NCI-H1417 treated with DMSO at 0.1 percent for 48 hours (cell line): ENCODE data around the gene UNC5B.

Experiments used
- DNase-seq: peaks from one replicate; lab custom pipeline; 2025; lab: John Stamatoyannopoulos, UW

Gene UNC5B

GRCh38 chr10:71300555-71301370 is 88.4 kb downstream of the UNC5B start:
- DNase-seq = no peak

GRCh38 chr10:71301371-71301916 is 89.1 kb downstream of the UNC5B start:
- no peak for DNase-seq

DNA sequence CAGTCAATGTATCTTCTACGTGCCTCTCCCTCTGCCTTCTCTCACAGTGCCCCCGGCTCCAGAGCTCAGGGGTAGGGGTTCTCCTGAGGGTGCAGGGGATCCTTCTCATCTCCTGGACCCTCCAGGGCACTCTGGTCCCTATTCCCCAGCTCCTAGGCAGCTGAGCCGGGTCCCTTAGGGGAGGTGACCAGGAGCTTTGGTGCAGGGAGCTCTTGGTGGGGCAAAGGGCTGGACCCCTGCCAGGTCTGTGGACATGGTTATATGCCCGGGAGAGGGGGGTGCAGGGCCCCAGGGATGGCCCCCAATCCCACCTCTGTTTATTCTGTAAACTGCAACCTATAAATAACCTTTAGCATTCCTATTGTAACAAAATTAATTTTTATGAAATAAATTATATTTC is 90.1 kb downstream of the UNC5B start:
- no peak for DNase-seq

DNA sequence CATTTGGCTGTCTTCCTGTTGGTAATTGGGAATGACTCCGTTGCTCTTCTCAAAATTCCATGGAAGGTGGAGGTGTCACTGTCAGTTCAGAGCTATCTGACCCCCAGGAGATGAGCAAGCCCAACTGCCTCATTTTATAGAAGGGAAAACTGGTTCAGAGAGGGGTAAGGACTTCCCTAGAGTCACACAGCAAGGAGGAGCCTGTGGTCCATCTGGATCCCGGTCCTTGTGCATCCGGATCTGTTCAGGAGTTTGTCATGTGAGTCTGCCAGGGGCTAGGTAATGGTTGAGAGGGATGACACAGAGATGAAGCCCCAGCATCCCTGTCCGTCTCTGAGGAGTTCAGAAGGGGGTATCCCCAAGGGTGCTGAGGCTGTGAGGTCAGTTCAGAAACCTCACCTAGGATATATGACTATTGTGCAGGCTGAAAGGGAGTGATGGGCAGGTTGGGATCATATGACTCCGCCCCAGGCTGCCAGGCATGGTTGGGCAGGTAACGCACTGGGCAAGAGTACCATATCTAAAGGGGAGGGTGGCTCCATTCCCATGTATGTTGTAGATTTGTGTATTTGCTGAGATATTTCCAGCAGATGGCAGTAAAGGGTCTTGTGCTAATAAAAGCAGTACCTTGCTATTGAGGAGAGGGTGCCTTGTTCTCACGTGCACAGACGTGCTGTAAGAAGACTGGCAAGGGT is 90.7 kb downstream of the UNC5B start:
- DNase-seq = no peak

DNA sequence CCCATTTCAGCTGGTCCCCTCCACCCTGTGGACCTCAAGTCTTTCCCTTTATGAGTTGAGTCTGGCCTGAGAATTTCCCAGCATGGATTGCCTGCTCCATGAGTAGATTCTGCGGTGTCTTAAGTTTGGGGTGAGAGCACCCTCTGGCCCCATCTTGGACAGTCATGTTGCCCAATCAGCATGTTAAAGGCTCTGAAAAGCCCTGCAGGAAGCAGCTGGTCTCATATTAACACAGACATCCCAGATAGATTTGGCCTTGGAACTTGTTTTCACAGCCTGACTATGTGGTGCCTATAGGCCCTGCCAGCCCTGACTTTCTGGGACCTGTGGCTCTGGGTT is 91.2 kb downstream of the UNC5B start:
- no peak for DNase-seq

GRCh38 chr10:71304914-71305313 is 92.5 kb downstream of the UNC5B start:
- no peak for DNase-seq

GRCh38 chr10:71306979-71307378 is 94.6 kb downstream of the UNC5B start:
- DNase-seq = no peak

DNA sequence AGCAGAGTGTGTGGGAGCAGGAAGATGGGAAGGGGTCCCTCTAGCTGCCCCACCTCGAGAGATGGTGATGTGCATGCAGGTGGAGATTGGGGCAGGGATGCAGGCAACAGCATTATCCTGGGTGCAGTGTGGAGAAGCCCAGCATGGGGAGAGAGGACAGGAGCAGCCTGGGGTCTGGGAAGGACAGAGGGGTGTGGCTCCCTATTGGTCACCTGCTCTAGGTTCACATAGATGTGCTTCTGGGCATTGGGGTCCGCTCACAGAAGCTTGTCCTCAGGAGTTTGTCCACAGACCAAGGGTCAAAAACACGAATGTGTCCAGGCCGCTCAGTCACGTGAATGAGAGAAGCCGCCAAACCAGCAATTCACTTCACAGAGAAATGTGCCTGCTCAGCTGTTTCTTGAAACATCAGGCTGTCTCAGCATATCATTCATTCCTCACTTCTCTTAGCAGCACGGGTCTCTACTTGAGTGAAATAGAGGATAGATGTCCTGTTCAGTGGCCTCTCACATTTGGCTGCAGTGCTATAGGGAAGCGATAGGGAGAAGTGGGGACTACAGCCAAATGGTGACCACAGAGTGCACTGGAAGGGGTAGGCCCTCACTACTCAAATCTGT is 95.2 kb downstream of the UNC5B start:
- DNase-seq = no peak

DNA sequence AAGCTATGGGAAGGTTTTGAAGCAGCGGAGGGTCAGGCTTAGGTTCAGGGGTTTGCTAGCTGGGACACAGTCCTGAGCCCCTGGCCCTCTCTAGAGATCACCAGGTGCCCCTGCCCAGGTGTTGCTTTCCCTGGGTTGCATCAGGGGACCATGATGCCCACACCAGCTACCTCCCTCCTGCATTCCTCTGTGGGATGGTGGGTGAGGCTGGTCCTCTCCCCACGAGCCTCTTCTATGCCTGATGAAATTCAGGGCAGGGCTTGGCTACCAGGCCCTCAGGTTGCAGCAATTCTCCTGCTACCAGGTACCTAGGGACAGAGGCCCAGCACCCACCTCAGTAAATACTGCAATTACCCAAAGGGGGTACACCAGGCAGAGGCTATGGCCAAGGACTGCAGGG is 95.9 kb downstream of the UNC5B start:
- DNase-seq = no peak

- no peak for DNase-seq
Observed at GRCh38 chr10:71308985-71309384, 96.6 kb downstream of the UNC5B start.

GRCh38 chr10:71309919-71310318 is 97.5 kb downstream of the UNC5B start:
- DNase-seq = no peak

- no peak for DNase-seq
Observed at GRCh38 chr10:71312220-71312619, 99.8 kb downstream of the UNC5B start.

GRCh38 chr10:71312811-71313789 is 100.7 kb downstream of the UNC5B start:
- no peak for DNase-seq

GRCh38 chr10:71314028-71314693 is 101.8 kb downstream of the UNC5B start:
- no peak for DNase-seq

DNA sequence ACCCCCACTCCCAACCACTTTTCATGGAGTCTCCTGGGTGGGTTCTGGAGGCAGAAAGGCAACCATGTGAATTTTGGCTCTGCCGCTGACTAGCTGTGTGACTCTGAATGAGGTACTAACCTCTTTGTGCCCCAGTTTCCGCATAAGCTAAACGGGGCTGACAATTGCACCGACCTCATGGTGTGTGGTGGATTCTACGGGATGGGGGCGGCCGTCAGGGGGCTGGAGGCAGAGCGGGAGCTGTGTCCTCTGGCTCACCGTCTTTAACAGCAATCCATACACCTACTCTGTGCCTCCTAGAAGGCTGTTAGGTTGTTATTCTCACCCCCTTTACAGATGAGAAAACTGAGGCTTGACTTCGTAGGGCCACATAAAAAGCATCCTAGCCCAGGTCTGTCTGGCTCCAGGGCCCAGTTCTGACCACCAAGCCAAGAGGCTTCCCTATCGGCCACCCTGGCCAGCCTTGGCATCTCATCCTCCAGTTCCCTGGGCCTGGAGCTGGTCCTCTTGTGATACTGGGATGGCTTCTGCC is 102.4 kb downstream of the UNC5B start:
- DNase-seq = no peak

DNA sequence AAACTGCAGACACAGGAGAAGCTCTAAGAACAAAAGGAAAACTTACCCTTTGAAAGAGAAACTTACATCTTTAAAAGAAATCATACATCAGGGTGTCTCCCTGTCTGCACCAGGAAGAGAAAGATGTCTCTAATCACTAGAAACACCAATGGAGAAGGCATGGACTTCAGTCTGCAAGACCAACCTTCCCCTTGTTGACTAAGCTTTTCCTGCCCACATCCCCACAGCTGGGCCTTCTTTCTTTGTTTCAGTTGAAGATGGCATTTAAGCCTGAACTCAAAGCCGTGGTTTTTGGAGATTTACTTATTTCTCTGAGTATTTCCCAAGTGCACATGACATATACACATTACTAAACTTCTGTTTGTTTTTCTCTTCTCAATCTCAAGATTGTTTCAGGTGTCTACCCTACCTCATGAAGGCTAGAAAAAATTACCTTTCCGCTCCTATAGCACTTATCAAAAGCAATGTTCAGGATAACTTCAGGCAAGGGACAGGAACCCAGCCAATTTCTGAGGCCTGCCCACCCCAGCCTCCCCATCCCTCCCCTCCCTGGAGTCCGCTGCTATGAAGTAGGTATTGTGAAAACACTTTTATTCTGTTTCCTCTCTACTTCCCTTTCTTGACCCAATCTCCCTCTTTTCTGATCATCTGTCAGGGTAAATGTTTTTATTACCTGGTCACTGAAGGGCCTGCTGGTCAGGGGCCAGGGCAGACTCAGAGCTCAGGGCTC is 103.9 kb downstream of the UNC5B start:
- DNase-seq = no peak

DNA sequence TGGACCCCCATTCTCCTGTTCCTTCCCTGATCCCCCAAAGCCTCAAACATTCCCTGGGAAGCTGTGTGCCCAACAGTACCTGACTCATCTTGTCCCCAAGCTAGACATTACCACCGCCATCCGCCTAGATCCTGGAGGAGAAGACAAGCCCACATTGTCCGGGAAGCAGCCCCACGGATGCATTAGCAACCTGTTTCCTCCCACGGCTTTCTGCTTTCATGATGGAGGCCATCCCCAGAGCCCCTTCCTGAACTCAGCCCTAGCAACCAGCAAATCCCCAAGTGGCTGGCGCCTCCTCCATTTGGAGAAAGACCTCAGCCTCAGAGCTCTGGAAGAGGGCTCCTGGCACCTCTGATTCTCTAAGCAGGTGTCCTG is 104.4 kb downstream of the UNC5B start:
- DNase-seq = no peak

DNA sequence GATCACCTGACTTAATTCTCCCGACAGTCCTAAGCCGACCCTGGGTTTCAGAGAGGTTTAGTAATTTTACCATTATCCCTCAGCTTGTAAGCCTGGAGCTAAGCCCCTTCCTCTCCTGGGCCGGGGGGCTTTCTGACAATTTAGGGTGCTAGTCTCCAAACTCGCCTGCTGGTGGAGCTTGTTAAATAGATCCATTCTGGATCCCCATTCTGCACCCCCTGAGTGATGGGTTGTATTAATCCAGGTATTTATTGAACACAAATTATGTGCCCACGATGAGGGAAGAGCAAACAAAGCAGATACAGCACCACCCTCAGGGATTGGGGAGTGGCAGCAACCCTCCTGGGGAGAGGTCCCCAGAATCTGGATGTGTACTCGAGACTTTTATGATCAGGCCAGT is 105.4 kb downstream of the UNC5B start:
- no peak for DNase-seq

DNA sequence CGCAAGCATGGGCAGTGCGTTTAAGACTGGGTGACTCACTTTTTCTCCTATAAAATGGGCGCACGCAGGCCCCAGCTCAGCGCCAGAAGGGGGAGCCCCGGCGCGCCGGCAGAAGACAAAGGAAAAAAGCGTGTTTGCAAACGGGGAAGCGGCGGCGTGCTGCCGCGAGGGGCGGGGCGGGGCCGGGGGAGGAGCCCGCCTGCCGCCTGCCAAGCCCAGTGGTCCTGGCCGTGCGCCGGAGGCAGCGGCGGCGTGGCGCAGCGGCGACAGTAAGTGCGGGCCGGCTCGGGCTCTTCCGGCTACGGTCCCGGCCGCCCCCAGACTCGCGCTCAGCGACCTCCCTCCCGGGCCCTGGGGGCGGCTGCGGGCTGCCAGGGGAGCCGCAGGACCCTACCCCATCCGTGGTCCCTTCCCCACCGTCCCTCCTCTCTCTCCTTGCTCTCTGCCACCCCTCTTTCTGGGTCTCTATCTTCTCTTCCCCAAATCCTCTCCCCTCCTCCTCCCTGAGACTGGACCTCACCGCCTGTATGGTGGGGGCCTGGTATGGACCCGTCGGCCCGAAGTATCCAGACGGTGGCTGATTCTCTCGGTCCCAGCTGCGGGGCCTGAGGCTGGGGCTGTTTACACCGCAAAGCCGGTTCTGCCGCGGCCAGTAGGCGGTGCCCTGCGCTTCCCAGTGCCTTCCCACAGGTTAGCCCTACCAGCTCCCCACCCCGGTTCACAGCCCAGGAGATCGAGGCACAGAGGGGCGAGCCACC is 106.9 kb downstream of the UNC5B start, which contains the start of gene SLC29A3:
Gene SLC29A3 (plus strand): TSS at position 218 of the 758 bp plus-strand sequence. CDS start 51 bp downstream, at position 269.
- DNase-seq = peak; percentile 3
